ENCODE data around the gene SAXO1. TPM values are rescaled to one million over a fixed set of nuclear protein-coding genes. Genes with fewer than 3 reads are reported as not detected.

The SAXO1 gene
- total RNA-seq, 1 donor from 2014 or later: 0.02 TPM

DNA sequence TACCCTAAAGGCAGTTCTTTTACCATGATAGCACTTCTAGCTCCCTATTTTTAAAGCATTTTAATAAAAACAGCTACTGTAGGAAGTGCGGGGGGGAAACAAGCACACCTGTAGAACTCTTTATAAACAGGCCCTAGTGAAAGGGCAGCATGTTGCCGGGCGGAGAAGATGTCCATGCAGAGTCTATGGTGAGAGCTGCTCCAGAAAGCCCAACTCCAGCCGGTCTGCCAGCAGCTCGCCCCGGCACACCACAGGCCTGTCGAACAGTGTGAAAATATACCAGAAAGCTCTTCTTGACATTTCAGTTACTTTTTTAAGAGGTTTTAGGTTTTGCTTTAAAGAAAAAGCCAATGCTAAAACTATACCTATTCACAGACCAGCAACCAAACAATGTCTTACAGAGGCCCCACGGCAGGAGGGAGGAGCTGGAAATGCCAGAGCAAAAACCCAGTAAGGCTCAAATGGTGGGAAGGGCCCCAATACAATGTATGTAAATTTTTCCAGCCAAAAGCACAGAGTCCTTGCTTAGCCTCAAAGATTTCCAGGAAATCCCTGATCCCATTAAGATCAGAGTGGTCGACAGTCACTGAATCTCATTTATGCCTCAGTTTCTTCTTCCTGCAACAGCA, 121.2 kb downstream of the SAXO1 start:
- ChIA-PET POLR2A (no interaction called here), CTCF (no interaction called here)
- Mint-ChIP-seq H3K36me3 (ENCODE audit: low read depth) (no peaks in the 10 kb centered on the region), H3K4me3 (no peak overlapping the region), H3K27me3 (peaks cover 8% of the 10 kb centered on the region), H3K27ac (no peak overlapping the region), H3K4me1 (no peaks in the 10 kb centered on the region), H3K9me3 (no peaks in the 10 kb centered on the region)
- intact Hi-C loops (cut with micrococcal nuclease): no loop called here
- DNase-seq (no peak), ATAC-seq (ENCODE audit: low read depth) (no peak)
- TF ChIP-seq CTCF (IDR thresholded peaks at IDR 0.05): no peak

DNA sequence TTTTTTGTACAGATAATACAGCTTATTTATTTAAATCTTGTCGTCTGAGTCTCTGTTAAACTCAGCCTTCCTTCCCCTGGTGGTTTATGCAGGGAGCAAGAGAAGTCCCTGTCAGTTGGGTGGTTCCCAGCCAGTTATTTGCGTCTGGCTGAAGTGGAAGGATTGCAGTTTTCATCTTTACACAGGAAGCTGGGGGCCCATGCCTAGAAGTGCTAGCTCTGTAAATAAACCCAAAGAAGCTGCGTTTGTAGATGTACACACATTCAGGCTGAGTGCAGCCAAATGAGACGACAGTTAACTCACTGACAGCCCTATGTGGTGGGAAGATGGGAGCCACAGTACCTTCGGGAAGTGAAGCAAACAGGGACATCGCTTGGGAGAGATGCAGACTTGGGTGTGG, 122.1 kb downstream of the SAXO1 start:
- Mint-ChIP-seq H3K36me3 (ENCODE audit: low read depth) (no peaks in the 10 kb centered on the region), H3K27ac (no peak overlapping the region), H3K9me3 (no peaks in the 10 kb centered on the region), H3K4me1 (no peaks in the 10 kb centered on the region), H3K4me3 (no peak overlapping the region), H3K27me3 (peaks cover 8% of the 10 kb centered on the region)
- ChIA-PET POLR2A (no interaction called here), CTCF (no interaction called here)
- no peak for TF ChIP-seq CTCF (IDR thresholded peaks at IDR 0.05)
- no peak for DNase-seq
- intact Hi-C loops (cut with micrococcal nuclease): no loop called here
- ATAC-seq (ENCODE audit: low read depth): no peak

DNA sequence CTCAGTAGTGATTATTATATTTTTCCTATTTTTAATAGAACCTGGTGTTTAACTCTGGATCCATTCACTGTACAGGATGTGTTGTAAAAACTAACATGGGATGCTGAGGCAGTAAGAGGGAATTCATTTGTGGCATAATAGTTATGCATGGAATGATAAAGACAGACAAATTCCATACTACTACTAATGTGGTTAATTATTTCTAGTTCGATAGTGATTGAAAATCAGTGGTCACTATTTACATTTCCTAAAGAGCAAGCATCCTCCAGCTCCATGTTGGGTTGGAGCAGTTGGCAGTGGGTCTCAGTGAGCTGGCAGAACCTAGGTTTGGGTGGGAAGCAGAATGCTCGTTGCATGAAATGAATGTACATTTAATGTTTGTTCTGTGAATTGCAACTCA, 122.6 kb downstream of the SAXO1 start:
- peaks cover 8% of the 10 kb centered on the region for H3K27me3 Mint-ChIP-seq
- ChIA-PET POLR2A (no interaction called here), CTCF (no interaction called here)
- DNase-seq (no peak), ATAC-seq (ENCODE audit: low read depth) (no peak)
- no peaks in the 10 kb centered on the region for H3K36me3 Mint-ChIP-seq (ENCODE audit: low read depth)
- intact Hi-C loops (cut with micrococcal nuclease): no loop called here
- no peak overlapping the region for H3K27ac Mint-ChIP-seq
- H3K9me3 Mint-ChIP-seq: no peaks in the 10 kb centered on the region
- H3K4me1 Mint-ChIP-seq: no peaks in the 10 kb centered on the region
- H3K4me3 Mint-ChIP-seq: no peak overlapping the region
- no peak for TF ChIP-seq CTCF (IDR thresholded peaks at IDR 0.05)

- TF ChIP-seq CTCF (IDR thresholded peaks at IDR 0.05): no peak
- Mint-ChIP-seq H3K4me1 (no peaks in the 10 kb centered on the region), H3K27ac (no peak overlapping the region), H3K36me3 (ENCODE audit: low read depth) (no peaks in the 10 kb centered on the region), H3K9me3 (no peaks in the 10 kb centered on the region), H3K4me3 (no peak overlapping the region), H3K27me3 (peaks cover 8% of the 10 kb centered on the region)
- ATAC-seq (ENCODE audit: low read depth): no peak
- POLR2A ChIA-PET: no interaction called here
- DNase-seq: no peak
- intact Hi-C loops (cut with micrococcal nuclease): no loop called here
- CTCF ChIA-PET: no interaction called here
Observed at GRCh38 chr9:18909140-18910018, 123.6 kb downstream of the SAXO1 start.

DNA sequence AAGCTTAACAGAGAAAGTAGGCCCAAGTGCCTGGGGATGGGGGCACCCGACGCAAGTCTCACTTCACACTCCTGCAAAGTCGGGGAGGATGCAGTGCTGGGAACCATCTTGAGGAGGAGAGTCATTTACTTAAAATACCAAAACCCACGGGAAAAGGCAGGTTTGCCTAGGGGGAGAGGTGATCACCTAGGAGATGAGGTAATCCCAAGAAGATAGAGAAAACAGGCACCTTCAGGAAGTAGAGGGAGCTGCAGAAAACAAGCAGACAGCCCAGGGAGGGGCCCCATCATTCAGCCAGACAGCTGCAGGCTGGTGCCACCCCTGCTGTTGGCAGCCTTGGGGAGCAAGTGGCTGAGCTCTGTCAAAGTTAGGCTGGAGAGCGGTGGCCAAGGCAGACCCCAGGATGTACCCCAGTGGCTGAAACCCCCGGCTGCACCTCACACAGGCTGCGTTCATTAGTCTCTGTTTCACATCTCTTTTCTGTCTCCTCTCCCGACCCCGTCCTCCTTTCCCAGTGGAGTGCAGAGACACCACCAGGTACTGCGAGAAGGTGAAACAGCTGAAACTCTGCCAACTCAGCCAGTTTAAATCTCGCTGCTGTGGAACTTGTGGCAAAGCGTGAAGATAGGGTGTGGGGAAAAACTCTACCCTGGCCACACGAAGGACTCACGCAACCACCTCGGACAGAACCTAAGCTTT, 124.9 kb downstream of the SAXO1 start:
- ChIA-PET CTCF (no interaction called here), POLR2A (no interaction called here)
- intact Hi-C loops (cut with micrococcal nuclease): no loop called here
- TF ChIP-seq CTCF (IDR thresholded peaks at IDR 0.05): no peak
- H3K4me1 Mint-ChIP-seq: no peaks in the 10 kb centered on the region
- DNase-seq (no peak), ATAC-seq (ENCODE audit: low read depth) (no peak)
- no peaks in the 10 kb centered on the region for H3K36me3 Mint-ChIP-seq (ENCODE audit: low read depth)
- H3K9me3 Mint-ChIP-seq: peaks cover 5% of the 10 kb centered on the region
- peaks cover 8% of the 10 kb centered on the region for H3K27me3 Mint-ChIP-seq
- no peak overlapping the region for H3K4me3 Mint-ChIP-seq
- no peak overlapping the region for H3K27ac Mint-ChIP-seq
